Pancreas (tissue), 10 donors: Measurements from ENCODE around the gene ACTR8. TPM values are rescaled to one million over a fixed set of nuclear protein-coding genes. Genes with fewer than 3 reads are reported as not detected.
A peak's percentile ranks its signal among the peaks of the same experiment; 100 is the strongest.

ENCODE experiments used
- ATAC-seq, 4 donors: fragments of 200-7000 bp; cut with Tn5 transposase; one replicate each; pipeline versions ENCODE4 v1.8.0 to v1.9.1; 2020; ENCODE audit warnings: mild to moderate bottlenecking in 4 of 4, moderate library complexity in 4 of 4
- DNase-seq, 6 donors: peaks; one replicate each; pipeline ENCODE4 v3.0.0-alpha.2; 2020
- FAIRE-seq: peaks from 2 replicates; lab custom pipeline; 2012; peaks lifted over from hg19 to GRCh38; lab: Jason Lieb, UNC
- H3K27ac ChIP-seq, 4 donors: fragments of 200-600 bp; sonication (generic); 1 replicate in 3 of 4; 2 replicates in 1 of 4; pipeline versions ENCODE4 v1.5.0 to v1.8.0; 2020
- H3K27me3 ChIP-seq, 4 donors: fragments of 200-600 bp; one replicate each; pipeline ENCODE4 v1.8.0; 2021
- H3K36me3 ChIP-seq, 3 donors: fragments of 200-600 bp; sonication (generic) in 1 of 3; one replicate each; pipeline versions ENCODE4 v1.5.0 to v1.8.0; 2020 to 2021
- H3K4me1 ChIP-seq, 3 donors: fragments of 200-600 bp; one replicate each; pipeline ENCODE4 v1.8.0; 2021
- H3K4me3 ChIP-seq, 4 donors: fragments of 200-600 bp; sonication (generic) in 2 of 4; one replicate each; pipeline versions ENCODE4 v1.5.0 to v1.8.0; 2020 to 2021
- H3K9me3 ChIP-seq, 4 donors: fragments of 200-600 bp; one replicate each; pipeline ENCODE4 v1.8.0; 2021
- CTCF ChIP-seq, 4 donors: fragments of 200-600 bp; sonication (generic) in 3 of 4; IDR thresholded peaks; one replicate each; pipeline versions ENCODE4 v1.5.0 to v1.8.0; 2021; ENCODE audit warnings: antibody characterized with exemption in 4 of 4
- WGBS, 2 donors: extraction: QIAGEN DNeasy Blood & Tissue Kit; methylation state at CpG; one replicate each; pipeline ENCODE4 v1.1.7; 2013; 5-methylcytosine and 5-hydroxymethylcytosine counted together
- intact Hi-C, 3 donors: fragments of 100-400 bp; cut with DNase I; formaldehyde crosslinking; loops; one replicate each; pipeline versions ENCODE4 v1.11.1 to v1.14.2; 2022
- polyA plus RNA-seq, 2 donors: library from polyadenylated mRNA; stranded (reverse); fragments of 200-250 nt; gene quantifications; one replicate each; pipeline ENCODE4 v1.2.3, GENCODE V29; 2013
- total RNA-seq, 6 donors: library from RNA; stranded (reverse); fragmentation: NEBNext Ultra II Directional in 4 of 6; extraction: Animal tissue kit (Norgen Biotek cat#: 25700) in 4 of 6; gene quantifications; one replicate each; pipeline versions ENCODE4 v1.2.1 to v1.2.4, GENCODE V29; 2021 to 2023
- donor health status: healthy with polysubstance abuse.
- donor health status: DM: no; HTN: no; CAD: no; lungs with moderate emphysema.
- donor health status: DM: no; HTN: no; CAD: no.
- donor health status: control.
- donor health status: control.
- donor health status: Bipolar disorder and iron deficiency.
- donor health status: DM: yes; HTN: yes; CAD: no.
- donor health status: DM: no; HTN: no; CAD: no.
- donor health status: DM: no; HTN: no; CAD: no.
- donor health status: DM: yes; HTN: yes; CAD: no.

ACTR8 gene
- total and polyA plus RNA-seq, 8 donors = 9.5 to 19.2 (median 13.6) TPM

- Histone ChIP-seq H3K27ac (peak overlapping the region; percentile 95 to 99 (median 96)), H3K9me3 (no peaks in the 10 kb centered on the region), H3K4me3 (peak overlapping the region in 2 of 4 donors; percentile 75 to 88), H3K36me3 (peaks cover 0 to 14% (median 0%) of the 10 kb centered on the region in 3 donors), H3K4me1 (peaks cover 32 to 40% (median 36%) of the 10 kb centered on the region in 3 donors), H3K27me3 (no peaks in the 10 kb centered on the region)
- TF ChIP-seq CTCF (IDR thresholded peaks at IDR 0.05) = no peak
- peak in 3 of 4 donors; percentile 0 to 1 (median 0) for ATAC-seq
- DNase-seq = peak in 3 of 6 donors; percentile 37 to 41 (median 39)
- 23 to 27% methylated on average over 10 of the region's 10 CpGs for WGBS, 2 donors
- no peak for FAIRE-seq
- intact Hi-C loops = no loop called here
Observed at GRCh38 chr3:53843195-53844177, 38.5 kb downstream of the ACTR8 start.

DNA sequence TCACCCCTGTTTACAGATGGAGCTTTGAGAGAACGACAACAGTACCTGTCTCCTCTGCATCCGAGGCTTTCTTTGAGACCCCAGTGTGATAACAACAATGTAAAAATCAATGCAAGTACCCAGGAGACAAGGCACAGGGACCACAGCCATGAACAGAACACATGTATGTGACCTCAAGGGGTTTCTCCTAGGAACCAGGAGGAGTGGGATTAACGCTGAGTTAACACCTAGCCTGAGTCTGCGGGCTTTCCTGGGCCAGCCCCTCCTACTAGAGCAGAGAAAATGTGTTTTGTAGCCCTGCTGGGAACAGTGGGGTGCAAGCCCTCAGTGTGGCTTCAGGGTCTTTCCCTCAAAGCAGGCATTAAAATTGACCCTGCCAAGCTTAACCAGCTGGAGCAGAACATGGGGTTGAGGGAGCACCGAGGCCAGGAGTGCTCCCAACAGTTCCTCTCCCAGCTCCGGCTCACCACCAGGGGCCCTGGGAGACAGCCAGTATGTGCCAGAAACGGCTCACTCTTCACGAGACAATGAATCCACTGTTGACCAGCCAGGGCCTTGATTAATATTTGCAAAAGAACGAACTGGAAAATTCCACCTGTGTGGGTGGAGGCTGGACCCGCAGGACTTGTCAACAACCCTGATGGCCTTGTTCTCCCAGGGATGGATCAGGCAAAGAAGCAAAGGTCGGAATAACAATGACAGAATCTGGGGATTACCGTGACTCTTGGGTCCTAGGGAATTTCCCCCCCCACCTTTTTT is 39.3 kb downstream of the ACTR8 start:
- ATAC-seq (peak; percentile 58 to 75 (median 70)), DNase-seq (peak; percentile 80 to 95 (median 90)), FAIRE-seq (no peak)
- H3K27ac ChIP-seq = peak overlapping the region; percentile 95 to 99 (median 96)
- H3K9me3 ChIP-seq = no peaks in the 10 kb centered on the region
- peak; percentile 35 to 57 (median 46) for TF ChIP-seq CTCF (IDR thresholded peaks at IDR 0.05)
- peaks cover 32 to 40% (median 36%) of the 10 kb centered on the region in 3 donors for H3K4me1 ChIP-seq
- H3K27me3 ChIP-seq = no peaks in the 10 kb centered on the region
- H3K4me3 ChIP-seq = no peak overlapping the region
- intact Hi-C loops = no loop called here
- peaks cover 0 to 14% (median 0%) of the 10 kb centered on the region in 3 donors for H3K36me3 ChIP-seq
- WGBS, 2 donors = 12 to 14% methylated on average over 12 of the region's 12 CpGs

DNA sequence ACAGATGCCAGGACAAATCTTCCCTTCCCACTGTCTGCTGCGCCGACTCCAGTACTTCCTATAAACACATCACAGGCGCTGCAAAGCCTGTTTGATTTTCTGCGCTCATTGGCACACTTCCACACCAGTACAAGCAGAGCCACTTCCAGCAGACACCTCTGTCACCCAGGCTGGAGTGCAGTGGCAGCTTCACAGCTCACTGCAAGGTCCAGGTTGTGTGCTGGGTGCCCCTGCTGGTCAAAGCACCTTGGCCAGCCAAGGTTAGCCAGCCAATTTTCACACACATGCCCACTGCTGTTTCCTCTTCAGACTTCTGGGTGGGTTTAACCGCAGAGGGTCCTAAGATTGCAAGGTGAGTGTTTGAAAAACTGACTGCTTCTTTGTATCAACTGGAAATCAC is 40.7 kb downstream of the ACTR8 start:
- no peaks in the 10 kb centered on the region for H3K9me3 ChIP-seq
- intact Hi-C loops = no loop called here
- peak overlapping the region; percentile 8 to 99 (median 89) for H3K27ac ChIP-seq
- no peaks in the 10 kb centered on the region for H3K27me3 ChIP-seq
- H3K36me3 ChIP-seq = peaks cover 0 to 14% (median 0%) of the 10 kb centered on the region in 3 donors
- peak in 4 of 6 donors; percentile 42 to 65 (median 56) for DNase-seq
- H3K4me3 ChIP-seq = no peak overlapping the region
- FAIRE-seq = no peak
- WGBS, 2 donors = 21 to 22% methylated on average over 5 of the region's 5 CpGs
- TF ChIP-seq CTCF (IDR thresholded peaks at IDR 0.05) = peak in 1 of 4 donors; percentile 8
- peaks cover 32 to 40% (median 36%) of the 10 kb centered on the region in 3 donors for H3K4me1 ChIP-seq
- ATAC-seq = peak in 2 of 4 donors; percentile 9 to 28

DNA sequence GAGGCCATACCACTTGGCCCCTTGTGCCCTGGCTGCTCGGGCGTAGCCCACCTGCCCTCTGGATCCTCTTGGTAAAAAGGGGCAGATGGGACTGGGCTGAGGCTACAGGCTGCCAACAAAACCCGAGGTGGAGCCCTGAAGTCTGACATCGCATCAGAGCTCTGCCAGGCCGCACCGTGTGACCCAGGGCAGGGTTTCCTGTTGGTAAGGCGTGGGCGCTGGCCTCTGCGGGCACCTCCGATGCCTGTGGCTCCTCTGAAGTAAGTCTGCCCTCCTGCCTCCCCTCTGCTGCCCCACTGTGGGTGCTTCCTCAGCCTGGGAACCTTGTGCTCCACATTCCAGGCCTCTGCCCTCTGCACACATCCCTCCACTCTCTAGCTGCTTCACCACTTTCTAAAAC is 44.6 kb downstream of the ACTR8 start:
- intact Hi-C loops = no loop called here
- WGBS, 2 donors = 83 to 93% methylated on average over 10 of the region's 10 CpGs
- no peak for TF ChIP-seq CTCF (IDR thresholded peaks at IDR 0.05)
- Histone ChIP-seq H3K4me3 (no peak overlapping the region), H3K4me1 (peaks cover 14 to 30% (median 15%) of the 10 kb centered on the region in 3 donors), H3K27me3 (no peaks in the 10 kb centered on the region), H3K36me3 (peaks cover 0 to 14% (median 0%) of the 10 kb centered on the region in 3 donors), H3K9me3 (no peaks in the 10 kb centered on the region), H3K27ac (no peak overlapping the region)
- no peak for DNase-seq
- no peak for ATAC-seq
- FAIRE-seq = no peak
